ENCODE data around the gene PUM2.

Gene PUM2

GRCh38 chr2:20350753-20351554 is at the start of gene PUM2:
Gene PUM2 (minus strand): TSS chr2:20350844. CDS start chr2:20327360, 23,484 bp downstream.
- Histone ChIP-seq H3K4me1 (ENCODE audit: insufficient read depth, low read length) (peaks cover 31% of the 10 kb centered on the region; the same call in 1 of the 2 replicates), H3K27me3 (ENCODE audit: insufficient read depth, low read length) (no peaks in the 10 kb centered on the region), H3K4me3 (ENCODE audit: low read length) (peak within 1 kb of the TSS; percentile 89), H3K27ac (ENCODE audit: low read length) (peak within 1 kb of the TSS; percentile 100), H3K9ac (ENCODE audit: low read depth, low read length) (peak within 1 kb of the TSS; percentile 99), H3K36me3 (ENCODE audit: insufficient read depth, low read depth, low read length) (peaks cover 4% of the 10 kb centered on the region; the same call in 1 of the 2 replicates), H3K9me3 (ENCODE audit: insufficient read depth, low read depth, low read length) (no peaks in the 10 kb centered on the region)

GRCh38 chr2:20400306-20400705 is 49.7 kb upstream of the PUM2 start:
- no peaks in the 10 kb centered on the region for H3K27me3 ChIP-seq (ENCODE audit: insufficient read depth, low read length)

GRCh38 chr2:20398956-20399567 is 48.4 kb upstream of the PUM2 start:
- Histone ChIP-seq H3K4me1 (ENCODE audit: insufficient read depth, low read length) (no peaks in the 10 kb centered on the region), H3K36me3 (ENCODE audit: insufficient read depth, low read depth, low read length) (no peaks in the 10 kb centered on the region), H3K27ac (ENCODE audit: low read length) (no peak overlapping the region), H3K27me3 (ENCODE audit: insufficient read depth, low read length) (no peaks in the 10 kb centered on the region), H3K9me3 (ENCODE audit: insufficient read depth, low read depth, low read length) (no peaks in the 10 kb centered on the region), H3K4me3 (ENCODE audit: low read length) (no peak overlapping the region), H3K9ac (ENCODE audit: low read depth, low read length) (no peak overlapping the region)

More at GRCh38 chr2:20400306-20400705, 49.7 kb upstream of the PUM2 start:
- Histone ChIP-seq H3K9ac (ENCODE audit: low read depth, low read length) (no peak overlapping the region), H3K9me3 (ENCODE audit: insufficient read depth, low read depth, low read length) (no peaks in the 10 kb centered on the region), H3K4me1 (ENCODE audit: insufficient read depth, low read length) (no peaks in the 10 kb centered on the region), H3K4me3 (ENCODE audit: low read length) (no peak overlapping the region), H3K36me3 (ENCODE audit: insufficient read depth, low read depth, low read length) (no peaks in the 10 kb centered on the region), H3K27ac (ENCODE audit: low read length) (no peak overlapping the region)

- H3K9ac ChIP-seq (ENCODE audit: low read depth, low read length): no peak overlapping the region
- H3K9me3 ChIP-seq (ENCODE audit: insufficient read depth, low read depth, low read length): no peaks in the 10 kb centered on the region
- H3K36me3 ChIP-seq (ENCODE audit: insufficient read depth, low read depth, low read length): no peaks in the 10 kb centered on the region
- H3K4me1 ChIP-seq (ENCODE audit: insufficient read depth, low read length): no peaks in the 10 kb centered on the region
- H3K27me3 ChIP-seq (ENCODE audit: insufficient read depth, low read length): no peaks in the 10 kb centered on the region
- H3K4me3 ChIP-seq (ENCODE audit: low read length): no peak overlapping the region
- H3K27ac ChIP-seq (ENCODE audit: low read length): no peak overlapping the region
Observed at GRCh38 chr2:20397811-20398447, 47.3 kb upstream of the PUM2 start.

GRCh38 chr2:20396356-20397000 is 45.8 kb upstream of the PUM2 start:
- Histone ChIP-seq H3K9ac (ENCODE audit: low read depth, low read length) (no peak overlapping the region), H3K4me3 (ENCODE audit: low read length) (no peak overlapping the region), H3K9me3 (ENCODE audit: insufficient read depth, low read depth, low read length) (no peaks in the 10 kb centered on the region), H3K4me1 (ENCODE audit: insufficient read depth, low read length) (no peaks in the 10 kb centered on the region), H3K27me3 (ENCODE audit: insufficient read depth, low read length) (no peaks in the 10 kb centered on the region), H3K27ac (ENCODE audit: low read length) (no peak overlapping the region), H3K36me3 (ENCODE audit: insufficient read depth, low read depth, low read length) (no peaks in the 10 kb centered on the region)

- H3K9ac ChIP-seq (ENCODE audit: low read depth, low read length): no peak overlapping the region
- no peaks in the 10 kb centered on the region for H3K36me3 ChIP-seq (ENCODE audit: insufficient read depth, low read depth, low read length)
- H3K27me3 ChIP-seq (ENCODE audit: insufficient read depth, low read length): no peaks in the 10 kb centered on the region
- no peak overlapping the region for H3K4me3 ChIP-seq (ENCODE audit: low read length)
- H3K4me1 ChIP-seq (ENCODE audit: insufficient read depth, low read length): no peaks in the 10 kb centered on the region
- no peaks in the 10 kb centered on the region for H3K9me3 ChIP-seq (ENCODE audit: insufficient read depth, low read depth, low read length)
- no peak overlapping the region for H3K27ac ChIP-seq (ENCODE audit: low read length)
Observed at GRCh38 chr2:20393986-20394385, 43.3 kb upstream of the PUM2 start.

GRCh38 chr2:20391951-20392699 is 41.5 kb upstream of the PUM2 start:
- Histone ChIP-seq H3K4me1 (ENCODE audit: insufficient read depth, low read length) (no peaks in the 10 kb centered on the region), H3K4me3 (ENCODE audit: low read length) (no peak overlapping the region), H3K36me3 (ENCODE audit: insufficient read depth, low read depth, low read length) (no peaks in the 10 kb centered on the region), H3K9ac (ENCODE audit: low read depth, low read length) (no peak overlapping the region), H3K27ac (ENCODE audit: low read length) (no peak overlapping the region), H3K9me3 (ENCODE audit: insufficient read depth, low read depth, low read length) (no peaks in the 10 kb centered on the region; the same call in 1 of the 2 replicates), H3K27me3 (ENCODE audit: insufficient read depth, low read length) (no peaks in the 10 kb centered on the region)

- Histone ChIP-seq H3K36me3 (ENCODE audit: insufficient read depth, low read depth, low read length) (no peaks in the 10 kb centered on the region), H3K9ac (ENCODE audit: low read depth, low read length) (no peak overlapping the region), H3K4me1 (ENCODE audit: insufficient read depth, low read length) (no peaks in the 10 kb centered on the region), H3K9me3 (ENCODE audit: insufficient read depth, low read depth, low read length) (no peaks in the 10 kb centered on the region; the same call in 1 of the 2 replicates), H3K27ac (ENCODE audit: low read length) (no peak overlapping the region), H3K27me3 (ENCODE audit: insufficient read depth, low read length) (no peaks in the 10 kb centered on the region), H3K4me3 (ENCODE audit: low read length) (no peak overlapping the region)
Observed at GRCh38 chr2:20390524-20391123, 40.0 kb upstream of the PUM2 start.

GRCh38 chr2:20384953-20385352 is 34.3 kb upstream of the PUM2 start:
- H3K27ac ChIP-seq (ENCODE audit: low read length): no peak overlapping the region
- peaks cover 2% of the 10 kb centered on the region; the same call in 1 of the 2 replicates for H3K4me1 ChIP-seq (ENCODE audit: insufficient read depth, low read length)
- no peak overlapping the region for H3K9ac ChIP-seq (ENCODE audit: low read depth, low read length)
- H3K9me3 ChIP-seq (ENCODE audit: insufficient read depth, low read depth, low read length): no peaks in the 10 kb centered on the region; the same call in 1 of the 2 replicates
- H3K4me3 ChIP-seq (ENCODE audit: low read length): no peak overlapping the region
- H3K36me3 ChIP-seq (ENCODE audit: insufficient read depth, low read depth, low read length): no peaks in the 10 kb centered on the region
- no peaks in the 10 kb centered on the region for H3K27me3 ChIP-seq (ENCODE audit: insufficient read depth, low read length)

GRCh38 chr2:20382965-20383810 is 32.5 kb upstream of the PUM2 start:
- no peaks in the 10 kb centered on the region; the same call in 1 of the 2 replicates for H3K9me3 ChIP-seq (ENCODE audit: insufficient read depth, low read depth, low read length)

More at GRCh38 chr2:20382965-20383810, 32.5 kb upstream of the PUM2 start:
- Histone ChIP-seq H3K27ac (ENCODE audit: low read length) (no peak overlapping the region), H3K4me1 (ENCODE audit: insufficient read depth, low read length) (peaks cover 6% of the 10 kb centered on the region), H3K4me3 (ENCODE audit: low read length) (no peak overlapping the region), H3K36me3 (ENCODE audit: insufficient read depth, low read depth, low read length) (no peaks in the 10 kb centered on the region), H3K27me3 (ENCODE audit: insufficient read depth, low read length) (no peaks in the 10 kb centered on the region), H3K9ac (ENCODE audit: low read depth, low read length) (no peak overlapping the region)
